HG02840 (cell line): ENCODE measurements around the gene MED22.
"Not testable (repeated sequence)": the region's sequence is repeated elsewhere in the genome, so short reads cannot be mapped to it uniquely, and the experiment has no call there.

Experiments used
- ATAC-seq: cut with Tn5 transposase; IDR thresholded peaks from one replicate; pipeline ENCODE4 v1.9.1; 2021; ENCODE audit warnings: mild to moderate bottlenecking, moderate library complexity, moderate number of reproducible peaks; ENCODE audit not compliant: unreplicated experiment, low FRiP score

Gene MED22

GRCh38 chr9:133347985-133348717, at the start of gene MED22, which contains the start of gene RPL7A:
TSS of gene MED22 (minus strand) at chr9:133348131. CDS start at chr9:133346662, 1,469 bp downstream.
TSS of gene RPL7A (plus strand) at chr9:133348218. CDS start at chr9:133348244, 26 bp downstream.
- peak; percentile 84 for ATAC-seq

- ATAC-seq, result no peak
These were observed 49.4 kb upstream of the MED22 start for GRCh38 chr9:133397370-133397769.

GRCh38 chr9:133396952-133397351, 49.0 kb upstream of the MED22 start:
- no peak for ATAC-seq

- ATAC-seq, result no peak
These were observed 46.8 kb upstream of the MED22 start for GRCh38 chr9:133394687-133395271.

GRCh38 chr9:133393399-133393798, 45.5 kb upstream of the MED22 start:
- no peak for ATAC-seq

GRCh38 chr9:133392308-133392707, 44.4 kb upstream of the MED22 start:
- not testable (repeated sequence) for ATAC-seq

GRCh38 chr9:133391449-133391848, 43.5 kb upstream of the MED22 start:
- not testable (repeated sequence) for ATAC-seq

GRCh38 chr9:133390713-133391112, 42.8 kb upstream of the MED22 start:
- ATAC-seq, result no peak

- no peak for ATAC-seq
These were observed 41.6 kb upstream of the MED22 start for GRCh38 chr9:133389562-133389961.

GRCh38 chr9:133389025-133389557, 41.2 kb upstream of the MED22 start:
- no peak for ATAC-seq

- no peak for ATAC-seq
These were observed 39.7 kb upstream of the MED22 start for GRCh38 chr9:133387680-133388079.

GRCh38 chr9:133386338-133386737, 38.4 kb upstream of the MED22 start:
- no peak for ATAC-seq

- no peak for ATAC-seq
These were observed 37.5 kb upstream of the MED22 start for GRCh38 chr9:133385452-133385851.

- no peak for ATAC-seq
These were observed 36.9 kb upstream of the MED22 start for GRCh38 chr9:133384736-133385321.

- ATAC-seq, result no peak
These were observed 35.5 kb upstream of the MED22 start for GRCh38 chr9:133383438-133383837.

GRCh38 chr9:133382507-133383141, 34.7 kb upstream of the MED22 start:
- ATAC-seq, result no peak

- no peak for ATAC-seq
These were observed 32.8 kb upstream of the MED22 start for GRCh38 chr9:133380734-133381133.

- no peak for ATAC-seq
These were observed 31.5 kb upstream of the MED22 start for GRCh38 chr9:133379153-133380086.

GRCh38 chr9:133378408-133378962, 30.6 kb upstream of the MED22 start:
- no peak for ATAC-seq
